GM12878 (cell line): Measurements from ENCODE around the gene ANO10. TPM values are rescaled to one million over a fixed set of nuclear protein-coding genes. Genes with fewer than 3 reads are reported as not detected.
A peak's percentile ranks its signal among the peaks of the same experiment; 100 is the strongest.

Experiments used
- ATAC-seq: fragments of 200-7000 bp; cut with Tn5 transposase; 3 replicates; pipeline ENCODE4 v1.9.1; 2020; ENCODE audit warnings: mild to moderate bottlenecking, moderate library complexity
- BruUV-seq: library from RNA; stranded (reverse); fragments of 400-500 nt; replicated peaks from 2 replicates; lab custom pipeline; 2021; lab: Mats Ljungman, UMichigan
- CTCF ChIA-PET: fragments of 300-600 bp; sonication (Branson Sonifier 250); formaldehyde crosslinking; extraction: SDS; loops from one replicate; lab custom pipeline; 2021; ENCODE audit warnings: inconsistent platforms; lab: Yijun Ruan, JAX
- POLR2A ChIA-PET: fragments of 350-600 bp; formaldehyde crosslinking; extraction: SDS; loops from one replicate; lab custom pipeline; 2021; ENCODE audit warnings: inconsistent platforms; lab: Charles Lee
- RAD21 ChIA-PET: fragments of 300-600 bp; sonication (Branson Sonifier 250); formaldehyde crosslinking; loops from one replicate; lab custom pipeline; 2023; ENCODE audit warnings: antibody characterized with exemption; ENCODE audit not compliant: unreplicated experiment; lab: Charles Lee
- SMC1A ChIA-PET: fragments of 300-600 bp; sonication (Branson Sonifier 250); formaldehyde crosslinking; loops from one replicate; lab custom pipeline; 2023; ENCODE audit not compliant: unreplicated experiment, uncharacterized antibody; lab: Charles Lee
- DNase-seq: peaks from one replicate; pipeline ENCODE4 v3.0.0-alpha.2; 2011; ENCODE audit warnings: low read depth, low spot score
- FAIRE-seq: peaks from 3 replicates; lab custom pipeline; 2011; peaks lifted over from hg19 to GRCh38; lab: Jason Lieb, UNC
- H2AFZ ChIP-seq: 2 replicates; pipeline ENCODE4 v1.6.0; 2011; ENCODE audit warnings: low read depth, low read length, control low read depth; ENCODE audit not compliant: control insufficient read depth
- H3K27ac ChIP-seq: 2 replicates; pipeline ENCODE4 v1.5.1; 2011; ENCODE audit warnings: control low read depth; ENCODE audit not compliant: control insufficient read depth, insufficient read depth
- H3K27me3 ChIP-seq, 2 experiments: replicated peaks in 1 of 2; 2 replicates each; pipeline versions ENCODE4 v1.6.0 to v1.6.1; 2011; ENCODE audit warnings: low read length in 1 of 2; ENCODE audit not compliant: control insufficient read depth in 2 of 2, insufficient read depth in 2 of 2
- H3K36me3 ChIP-seq, 2 experiments: 2 replicates each; pipeline ENCODE4 v1.5.1; 2011; ENCODE audit warnings: low read length in 1 of 2; ENCODE audit not compliant: control insufficient read depth in 2 of 2, insufficient read depth in 2 of 2
- H3K4me1 ChIP-seq: 2 replicates; pipeline ENCODE4 v1.6.1; 2011; ENCODE audit warnings: mild to moderate bottlenecking, low read length, moderate library complexity, mixed read lengths; ENCODE audit not compliant: control insufficient read depth, insufficient read depth
- H3K4me2 ChIP-seq: 2 replicates; pipeline ENCODE4 v1.6.0; 2011; ENCODE audit warnings: control low read depth; ENCODE audit not compliant: control insufficient read depth, insufficient read depth
- H3K4me3 ChIP-seq: fragments of 200-600 bp; sonication (generic); 2 replicates; pipeline ENCODE4 v1.5.1; 2016
- H3K79me2 ChIP-seq: 2 replicates; pipeline ENCODE4 v1.6.0; 2011; ENCODE audit warnings: low read length; ENCODE audit not compliant: control insufficient read depth, insufficient read depth
- H3K9ac ChIP-seq: 2 replicates; pipeline ENCODE4 v1.8.0; 2011; ENCODE audit warnings: low read length, control low read depth, mixed read lengths; ENCODE audit not compliant: control insufficient read depth, insufficient read depth
- H3K9me3 ChIP-seq: replicated peaks from 3 replicates; pipeline ENCODE4 v1.5.1; 2011; ENCODE audit warnings: mild to moderate bottlenecking, low read length; ENCODE audit not compliant: control insufficient read depth, insufficient read depth
- H4K20me1 ChIP-seq: 2 replicates; pipeline ENCODE4 v1.6.0; 2011; ENCODE audit not compliant: control insufficient read depth, insufficient read depth
- BCL11A ChIP-seq: IDR thresholded peaks from 2 replicates; pipeline ENCODE4 v1.6.1; 2011; ENCODE audit warnings: low read depth, low read length
- IRF4 ChIP-seq: IDR thresholded peaks from 2 replicates; pipeline ENCODE4 v1.6.1; 2011; ENCODE audit warnings: low read depth, low read length
- IRF5 ChIP-seq: fragments of 450-650 bp; IDR thresholded peaks from 2 replicates; pipeline ENCODE4 v1.6.1; 2017; ENCODE audit warnings: borderline replicate concordance
- JUNB ChIP-seq: IDR thresholded peaks from 2 replicates; pipeline ENCODE4 v1.6.1; 2016; ENCODE audit warnings: antibody characterized with exemption, mild to moderate bottlenecking
- RUNX3 ChIP-seq: IDR thresholded peaks from 2 replicates; pipeline ENCODE4 v1.6.1; 2012; ENCODE audit warnings: low read length, inconsistent platforms
- ZBTB40 ChIP-seq: fragments of 450-650 bp; IDR thresholded peaks from 2 replicates; pipeline ENCODE4 v1.6.1; 2016; ENCODE audit warnings: mild to moderate bottlenecking, moderate library complexity, borderline replicate concordance
- WGBS: methylation state at CpG from one replicate; pipeline ENCODE4 v1.1.6; 2016; ENCODE audit warnings: low lambda C conversion rate; ENCODE audit not compliant: insufficient replicate concordance, insufficient coverage; ENCODE audit errors: missing lambda C conversion rate; 5-methylcytosine and 5-hydroxymethylcytosine counted together
- in situ Hi-C: fragments of 300-500 bp; cut with MboI; formaldehyde crosslinking; loops from 9 replicates; pipeline ENCODE4 v1.14.3; 2018; ENCODE audit warnings: mixed read lengths
- intact Hi-C: fragments of 100-400 bp; cut with micrococcal nuclease; formaldehyde crosslinking; loops from one replicate; pipeline ENCODE4 v1.14.2; 2022; ENCODE audit not compliant: unreplicated experiment
- polyA plus RNA-seq, 11 experiments: library from polyadenylated mRNA; depleted of rRNA in 4 of 11; unstranded in 6 of 11; stranded (reverse) in 5 of 11; fragments of >200 nt; fragmentation: Nextera tagmentation in 4 of 11; fragmentation: Illumina TruSeq in 1 of 11; extraction: Ambion mirVana in 4 of 11; extraction: Trizol in 1 of 11; gene quantifications; 1 replicate in 1 of 11; 2 replicates in 10 of 11; pipeline versions ENCODE4 v1.2.1 to v1.2.3, GENCODE V29; 2011 to 2016; ENCODE audit warnings: inconsistent platforms in 2 of 11, missing spikeins in 2 of 11, low read depth in 1 of 11
- total RNA-seq, 4 experiments: library from RNA; depleted of rRNA in 3 of 4; stranded (reverse); fragments of >200 nt in 3 of 4; fragmentation: Illumina TruSeq in 1 of 4; extraction: Trizol in 1 of 4; gene quantifications; 2 replicates each; pipeline versions ENCODE4 v1.2.1 to v1.2.3, GENCODE V29; 2013 to 2021

ANO10 gene
- total and polyA plus RNA-seq, 10 of the 15 experiments (the other 5 are each of a cell fraction or from before 2014, with no cell fraction given): 0.29 to 21.9 (median 1.6) TPM

GRCh38 chr3:43523454-43524053 lies 98.3 kb downstream of the ANO10 start:
- H3K4me1 ChIP-seq: no peaks in the 10 kb centered on the region
- no peaks in the 10 kb centered on the region for H3K36me3 ChIP-seq
- WGBS: 18% methylated on average over 3 of the region's 3 CpGs
- no peaks in the 10 kb centered on the region for H4K20me1 ChIP-seq
- in situ Hi-C loops (no loop called here), intact Hi-C loops (no loop called here)
- no peak overlapping the region for H3K27ac ChIP-seq
- no peak overlapping the region for H3K4me2 ChIP-seq
- H2AFZ ChIP-seq: no peak overlapping the region
- no peak overlapping the region for H3K4me3 ChIP-seq
- ChIA-PET CTCF (interaction anchor here (0.5 to 1.1 kb wide), 4 partner anchors 10 to 1514 kb away, joined by 3 to 4 read pairs (median 3); no protein-coding TSS in a partner anchor), POLR2A (no interaction called here), SMC1A (no interaction called here), RAD21 (no interaction called here)
- DNase-seq: peak; percentile 21
- peak; percentile 81 for ATAC-seq
- no peak overlapping the region for H3K9ac ChIP-seq
- H3K79me2 ChIP-seq: no peaks in the 10 kb centered on the region
- H3K27me3 ChIP-seq: no peaks in the 10 kb centered on the region
- FAIRE-seq: no peak
- no TSS peak for BruUV-seq
- peak; percentile 61; the same call in 1 of the 2 replicates for TF ChIP-seq BCL11A
- TF ChIP-seq IRF4: peak; percentile 77; the same call in 1 of the 2 replicates
- TF ChIP-seq IRF5: no peak
- peak; percentile 67 for TF ChIP-seq JUNB
- TF ChIP-seq ZBTB40: no peak
- TF ChIP-seq RUNX3: peak; percentile 40; the same call in 1 of the 2 replicates
- H3K9me3 ChIP-seq: no peaks in the 10 kb centered on the region; the same call in 2 of the 3 replicates
